Activated T-helper 17 cell treated with anti-CD3 and anti-CD28 coated beads, Interleukin-2, amount 50 U/mL, for 72 hours (primary cell): Measurements from ENCODE around the gene ICOSLG. TPM values are rescaled to one million over a fixed set of nuclear protein-coding genes. Genes with fewer than 3 reads are reported as not detected.
"Not testable (repeated sequence)": the region's sequence is repeated elsewhere in the genome, so short reads cannot be mapped to it uniquely, and the experiment has no call there.

Experiments used
- ATAC-seq: fragments of 150-1000 bp; cut with Tn5 transposase; replicated peaks from 2 replicates; pipeline ENCODE4 v1.10.0; 2021; ENCODE audit warnings: mild to moderate bottlenecking, moderate library complexity
- H3K27ac Mint-ChIP-seq: one replicate; pipeline ENCODE4 v1.8.0; 2022; ENCODE audit warnings: mixed read lengths
- H3K27me3 Mint-ChIP-seq: one replicate; pipeline ENCODE4 v1.8.0; 2022; ENCODE audit warnings: mixed read lengths
- H3K36me3 Mint-ChIP-seq: one replicate; pipeline ENCODE4 v1.8.0; 2022; ENCODE audit warnings: low read depth, mild to moderate bottlenecking, mixed read lengths
- H3K4me1 Mint-ChIP-seq: one replicate; pipeline ENCODE4 v1.8.0; 2022; ENCODE audit warnings: mixed read lengths
- H3K4me3 Mint-ChIP-seq: one replicate; pipeline ENCODE4 v1.8.0; 2022; ENCODE audit warnings: mild to moderate bottlenecking, mixed read lengths
- H3K9me3 Mint-ChIP-seq: one replicate; pipeline ENCODE4 v1.8.0; 2022; ENCODE audit warnings: mixed read lengths
- total RNA-seq, 2 donors: library from RNA; stranded (reverse); gene quantifications; one replicate each; pipeline ENCODE4 v1.2.3, GENCODE V29; 2022

ICOSLG gene
- total RNA-seq, 2 donors from 2014 or later = 2.0 to 6.4 TPM

DNA sequence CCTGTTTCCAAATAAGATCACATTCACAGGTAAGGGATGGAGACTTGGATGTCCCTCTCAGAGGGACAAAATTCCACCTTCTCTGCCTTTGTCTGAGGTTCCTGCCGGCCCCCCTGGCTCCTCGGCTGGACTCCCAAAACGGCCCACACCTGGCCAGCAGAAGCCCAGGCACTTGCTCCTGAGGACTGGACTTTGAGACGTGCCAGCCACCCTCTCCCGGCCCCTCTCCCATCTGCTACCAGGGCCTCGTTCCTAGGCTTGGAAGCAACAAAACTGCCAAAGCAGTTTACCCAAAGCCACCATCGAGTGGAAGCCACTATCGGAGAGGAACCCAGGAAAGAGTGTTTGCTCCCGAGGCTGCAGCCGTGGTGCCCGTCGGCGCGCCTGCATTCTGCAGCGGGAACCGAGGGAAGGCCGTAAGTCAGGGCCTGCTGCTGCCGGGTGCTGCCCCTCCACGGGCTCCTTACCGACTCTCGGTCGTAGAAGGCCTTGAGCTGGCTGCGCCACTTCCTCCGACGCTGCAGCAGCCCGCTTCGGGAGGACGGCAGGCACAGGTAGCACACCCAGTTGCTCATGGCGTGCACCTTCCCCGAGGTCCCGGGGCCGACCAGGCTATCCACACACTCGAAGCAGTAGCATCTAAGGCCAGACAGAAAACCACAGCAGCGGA lies 17.4 kb upstream of the ICOSLG start:
- Mint-ChIP-seq H3K27ac (peak overlapping the region; percentile 33), H3K36me3 (no peaks in the 10 kb centered on the region)

GRCh38 chr21:44255511-44255981 lies 14.8 kb upstream of the ICOSLG start:
- Mint-ChIP-seq H3K36me3 (no peaks in the 10 kb centered on the region), H3K27ac (no peak overlapping the region), H3K9me3 (no peaks in the 10 kb centered on the region), H3K4me1 (no peaks in the 10 kb centered on the region), H3K4me3 (no peak overlapping the region), H3K27me3 (no peaks in the 10 kb centered on the region)
- no peak for ATAC-seq

More for the DNA sequence above, 17.4 kb upstream of the ICOSLG start:
- Mint-ChIP-seq H3K4me3 (no peak overlapping the region), H3K4me1 (no peaks in the 10 kb centered on the region), H3K27me3 (no peaks in the 10 kb centered on the region), H3K9me3 (no peaks in the 10 kb centered on the region)
- no peak for ATAC-seq

- Mint-ChIP-seq H3K4me3 (no peak overlapping the region), H3K36me3 (no peaks in the 10 kb centered on the region), H3K27me3 (no peaks in the 10 kb centered on the region), H3K9me3 (no peaks in the 10 kb centered on the region), H3K4me1 (no peaks in the 10 kb centered on the region), H3K27ac (no peak overlapping the region)
- no peak for ATAC-seq
Measured at GRCh38 chr21:44253832-44254710, 13.3 kb upstream of the ICOSLG start.

- H3K27ac Mint-ChIP-seq, H3K4me3 Mint-ChIP-seq, ATAC-seq, H3K9me3 Mint-ChIP-seq, H3K4me1 Mint-ChIP-seq, H3K36me3 Mint-ChIP-seq, H3K27me3 Mint-ChIP-seq: not testable (repeated sequence)
Measured at GRCh38 chr21:44249204-44250037, 8.7 kb upstream of the ICOSLG start.

DNA sequence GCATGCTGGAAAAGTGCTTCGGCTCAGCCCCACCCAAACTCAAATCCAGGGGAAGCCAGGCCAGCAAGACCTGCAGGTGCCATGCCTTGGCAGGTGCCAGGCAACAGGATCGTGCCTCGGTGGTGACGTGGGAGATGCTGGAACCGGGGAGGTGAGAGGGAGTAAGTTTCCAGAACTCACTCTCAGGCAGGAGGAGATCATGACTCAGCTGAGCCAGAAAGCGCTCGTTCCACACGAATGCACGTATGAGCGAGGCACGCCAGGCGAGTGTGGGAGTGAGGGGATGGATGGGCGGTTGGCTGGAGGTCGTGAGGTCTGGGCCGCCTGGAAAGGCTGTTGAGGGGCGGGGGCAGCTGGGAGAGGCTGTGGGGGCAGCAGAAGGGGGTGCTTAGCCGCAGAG lies 7.2 kb upstream of the ICOSLG start:
- H3K27ac Mint-ChIP-seq, H3K27me3 Mint-ChIP-seq, H3K36me3 Mint-ChIP-seq, H3K9me3 Mint-ChIP-seq, H3K4me3 Mint-ChIP-seq, H3K4me1 Mint-ChIP-seq, ATAC-seq: not testable (repeated sequence)

GRCh38 chr21:44243980-44244379 lies 3.2 kb upstream of the ICOSLG start:
- not testable (repeated sequence) for H3K36me3 Mint-ChIP-seq, H3K27ac Mint-ChIP-seq, H3K27me3 Mint-ChIP-seq, H3K4me3 Mint-ChIP-seq, H3K9me3 Mint-ChIP-seq, H3K4me1 Mint-ChIP-seq
- ATAC-seq = peak; percentile 82

DNA sequence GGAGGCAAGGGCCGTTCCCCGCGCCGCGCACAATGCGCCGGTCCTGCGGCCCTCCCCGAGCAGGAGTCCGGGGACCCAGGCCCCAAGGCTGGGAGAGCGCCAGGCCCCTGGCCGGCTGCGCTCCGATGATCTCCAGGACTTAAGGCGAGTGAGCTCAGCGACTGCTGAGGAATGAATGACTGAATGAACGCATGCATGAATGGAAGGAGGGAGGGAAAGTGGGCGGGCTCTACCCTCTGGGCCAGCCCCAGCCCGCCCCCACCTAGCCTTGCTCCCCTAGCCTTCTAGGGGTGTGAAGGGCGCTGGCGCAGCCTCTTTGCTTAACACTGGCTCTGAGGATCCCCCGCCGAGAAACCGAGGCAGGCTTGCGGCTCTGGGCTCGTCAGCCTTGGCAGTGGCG lies 538 bp upstream of the ICOSLG start:
- H3K9me3 Mint-ChIP-seq, H3K27me3 Mint-ChIP-seq, H3K36me3 Mint-ChIP-seq, H3K4me1 Mint-ChIP-seq, H3K27ac Mint-ChIP-seq, H3K4me3 Mint-ChIP-seq: not testable (repeated sequence)
- ATAC-seq = peak; percentile 49

- not testable (repeated sequence) for H3K4me1 Mint-ChIP-seq, H3K4me3 Mint-ChIP-seq, ATAC-seq, H3K36me3 Mint-ChIP-seq, H3K9me3 Mint-ChIP-seq, H3K27me3 Mint-ChIP-seq, H3K27ac Mint-ChIP-seq
Measured at GRCh38 chr21:44240353-44240752, 390 bp downstream of the ICOSLG start.

GRCh38 chr21:44229561-44229960 lies 11.2 kb downstream of the ICOSLG start:
- not testable (repeated sequence) for H3K9me3 Mint-ChIP-seq, H3K4me3 Mint-ChIP-seq, H3K27ac Mint-ChIP-seq, H3K4me1 Mint-ChIP-seq, ATAC-seq, H3K27me3 Mint-ChIP-seq, H3K36me3 Mint-ChIP-seq

GRCh38 chr21:44228109-44228508 lies 12.6 kb downstream of the ICOSLG start:
- H3K27ac Mint-ChIP-seq, H3K36me3 Mint-ChIP-seq, H3K4me3 Mint-ChIP-seq, H3K4me1 Mint-ChIP-seq, H3K27me3 Mint-ChIP-seq, H3K9me3 Mint-ChIP-seq, ATAC-seq: not testable (repeated sequence)

DNA sequence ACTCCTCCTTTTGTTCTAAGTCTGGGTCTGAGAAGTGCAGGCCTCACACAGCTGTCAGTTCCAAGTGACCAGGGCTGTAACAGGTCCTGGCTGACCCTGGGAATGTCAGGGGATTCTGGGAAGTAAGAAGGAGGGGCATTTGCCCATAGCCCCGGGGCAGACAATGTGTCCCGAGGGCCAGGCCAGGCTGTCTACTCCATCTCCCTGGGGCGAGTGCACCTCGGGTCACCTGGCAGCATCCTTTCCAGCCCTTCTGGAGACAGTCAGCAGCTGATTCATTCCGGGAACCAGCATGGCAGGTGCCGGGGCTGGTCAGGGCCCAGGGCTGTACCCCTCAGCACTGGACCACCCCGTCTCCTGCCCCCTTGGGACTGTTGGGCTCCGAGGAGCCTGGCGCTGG lies 13.1 kb downstream of the ICOSLG start:
- H3K4me1 Mint-ChIP-seq, H3K27me3 Mint-ChIP-seq: not testable (repeated sequence)

DNA sequence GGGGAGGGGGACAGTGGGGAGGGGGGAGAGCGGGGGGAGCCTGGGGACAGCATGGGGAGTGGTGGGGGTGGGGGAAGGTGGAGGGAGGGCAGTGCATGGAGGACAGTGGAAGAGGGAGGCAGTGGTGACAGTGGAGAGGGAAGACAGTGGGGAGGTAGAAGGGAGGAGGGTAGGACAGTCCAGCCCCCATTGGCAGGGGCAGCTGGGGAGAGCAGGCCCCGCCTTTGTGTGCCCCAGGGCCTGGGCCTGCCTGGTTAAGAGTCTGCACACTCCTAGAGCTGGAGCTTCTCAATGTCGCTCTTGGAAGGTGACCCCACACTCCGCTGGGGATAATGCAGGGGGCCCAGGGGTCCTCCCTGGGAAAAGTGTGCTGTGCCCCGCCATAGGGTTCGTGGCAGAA lies 15.1 kb downstream of the ICOSLG start:
- H3K9me3 Mint-ChIP-seq, H3K27me3 Mint-ChIP-seq, H3K27ac Mint-ChIP-seq, H3K36me3 Mint-ChIP-seq, ATAC-seq, H3K4me1 Mint-ChIP-seq, H3K4me3 Mint-ChIP-seq: not testable (repeated sequence)

More for the DNA sequence above, 13.1 kb downstream of the ICOSLG start:
- H3K27ac Mint-ChIP-seq, H3K4me3 Mint-ChIP-seq, H3K36me3 Mint-ChIP-seq, ATAC-seq, H3K9me3 Mint-ChIP-seq: not testable (repeated sequence)

GRCh38 chr21:44223334-44223733 lies 17.4 kb downstream of the ICOSLG start:
- not testable (repeated sequence) for H3K27me3 Mint-ChIP-seq, H3K36me3 Mint-ChIP-seq, H3K4me1 Mint-ChIP-seq, ATAC-seq, H3K4me3 Mint-ChIP-seq, H3K27ac Mint-ChIP-seq, H3K9me3 Mint-ChIP-seq

DNA sequence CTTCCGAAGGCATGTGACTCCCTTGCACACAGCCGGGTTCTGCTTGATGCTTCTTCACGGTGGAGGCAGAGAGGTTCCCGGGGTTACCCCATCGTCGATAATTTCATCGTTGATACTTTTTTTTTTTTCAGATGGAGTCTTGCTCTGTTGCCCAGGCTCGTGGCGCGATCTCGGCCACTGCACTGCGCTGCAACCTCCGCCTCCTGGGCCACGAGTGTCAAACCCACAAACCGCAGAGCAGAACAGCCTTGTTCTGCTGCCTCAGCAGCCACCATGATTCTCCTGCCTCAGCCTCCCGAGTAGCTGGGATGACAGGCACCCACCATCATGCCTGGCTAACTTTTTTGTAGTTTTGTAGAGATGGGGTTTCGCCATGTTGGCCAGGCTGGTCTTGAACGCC lies 20.1 kb downstream of the ICOSLG start:
- H3K4me3 Mint-ChIP-seq, H3K9me3 Mint-ChIP-seq, H3K36me3 Mint-ChIP-seq, H3K27ac Mint-ChIP-seq, ATAC-seq, H3K4me1 Mint-ChIP-seq, H3K27me3 Mint-ChIP-seq: not testable (repeated sequence)

DNA sequence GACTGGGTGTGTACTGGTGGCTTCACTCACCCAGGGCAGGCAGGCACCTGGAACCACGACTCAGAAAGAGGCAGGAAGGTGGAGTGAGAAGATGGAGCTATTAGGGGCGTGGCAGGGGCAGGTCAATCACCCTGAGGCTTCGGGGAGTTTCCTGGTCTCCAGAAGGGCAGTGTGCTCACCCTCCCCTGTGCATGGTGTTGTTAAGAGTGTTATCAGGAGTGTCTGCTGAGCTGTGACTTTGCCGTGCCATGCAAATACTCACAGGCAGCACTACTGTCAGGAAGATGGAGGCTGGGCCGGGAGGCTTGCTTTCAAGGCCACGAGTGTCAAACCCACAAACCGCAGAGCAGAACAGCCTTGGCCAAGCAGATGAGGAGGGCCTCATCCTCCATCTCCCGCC lies 22.3 kb downstream of the ICOSLG start:
- not testable (repeated sequence) for ATAC-seq, H3K27me3 Mint-ChIP-seq, H3K9me3 Mint-ChIP-seq, H3K4me1 Mint-ChIP-seq, H3K27ac Mint-ChIP-seq, H3K36me3 Mint-ChIP-seq, H3K4me3 Mint-ChIP-seq
